Heart left ventricle (tissue), 13 donors: ENCODE data around the gene PDE6A.
"Not testable (repeated sequence)": the region's sequence is repeated elsewhere in the genome, so short reads cannot be mapped to it uniquely, and the experiment has no call there.

ENCODE experiments used
- POLR2A ChIP-seq, 2 donors: fragments of 450-650 bp; IDR thresholded peaks; one replicate each; pipeline ENCODE4 v1.6.1; 2017; ENCODE audit warnings: antibody characterized with exemption in 2 of 2, mild to moderate bottlenecking in 2 of 2, moderate library complexity in 2 of 2
- TF ChIP-seq, protein P1 (sequence below), 12 donors: fragments of 200-600 bp; sonication (generic) in 4 of 12; IDR thresholded peaks; one replicate each; pipeline versions ENCODE4 v1.5.0 to v1.8.0; 2018 to 2022; ENCODE audit warnings: antibody characterized with exemption in 12 of 12, mild to moderate bottlenecking in 5 of 12
- donor health status: ischemic (EF 13 %, LVEDD 7.1; RV severe dilation, severe dysfunction).
- donor health status: DM: no; HTN: yes; CAD: no.
- donor health status: DM: no; HTN: no; CAD: no.
- donor health status: ischemic (EF 25% LVEDD 6.9; RV normal size, moderate dysfunction).
- donor health status: ischemic (EF 25% LVEDD 5.7; RV mildly dilated, moderate dysfunction).
- donor health status: ischemic (EF 35%, LVEDD 5.7; RV mildly dilated, moderate dysfunction).
- donor health status: nonischemic (EF 11% LVEDD 7.7; RV severe dilation, severe dysfunction).
- donor health status: DM: yes; HTN: yes; CAD: no.
- donor health status: PGD.
- donor health status: ischemic (EF 29% LVEDD 5.4; RV normal size, mild dysfunction).
- donor health status: nonischemic (EF 23%, LVEDD 6.1; RV moderate dilation, normal function).

DNA sequence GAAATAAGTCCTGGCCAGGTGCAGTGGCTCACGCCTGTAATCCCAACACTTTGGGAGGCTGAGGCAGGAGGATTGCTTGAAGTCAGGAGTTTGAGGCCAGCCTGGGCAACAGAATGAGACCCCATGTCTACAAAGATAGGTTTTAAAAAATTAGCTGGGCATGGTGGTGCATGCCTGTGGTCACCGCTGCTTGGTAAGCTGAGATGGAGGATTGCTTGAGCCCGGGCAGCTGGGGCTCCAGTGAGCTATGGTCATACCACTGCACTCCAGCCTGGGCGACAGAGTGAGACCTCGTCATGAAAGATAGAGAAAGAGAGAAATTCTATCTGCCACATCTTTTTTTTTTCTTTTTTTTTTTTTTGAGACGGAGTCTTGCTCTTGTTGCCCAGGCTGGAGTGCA lies 86.1 kb downstream of the PDE6A start:
- TF ChIP-seq, protein P1, sequence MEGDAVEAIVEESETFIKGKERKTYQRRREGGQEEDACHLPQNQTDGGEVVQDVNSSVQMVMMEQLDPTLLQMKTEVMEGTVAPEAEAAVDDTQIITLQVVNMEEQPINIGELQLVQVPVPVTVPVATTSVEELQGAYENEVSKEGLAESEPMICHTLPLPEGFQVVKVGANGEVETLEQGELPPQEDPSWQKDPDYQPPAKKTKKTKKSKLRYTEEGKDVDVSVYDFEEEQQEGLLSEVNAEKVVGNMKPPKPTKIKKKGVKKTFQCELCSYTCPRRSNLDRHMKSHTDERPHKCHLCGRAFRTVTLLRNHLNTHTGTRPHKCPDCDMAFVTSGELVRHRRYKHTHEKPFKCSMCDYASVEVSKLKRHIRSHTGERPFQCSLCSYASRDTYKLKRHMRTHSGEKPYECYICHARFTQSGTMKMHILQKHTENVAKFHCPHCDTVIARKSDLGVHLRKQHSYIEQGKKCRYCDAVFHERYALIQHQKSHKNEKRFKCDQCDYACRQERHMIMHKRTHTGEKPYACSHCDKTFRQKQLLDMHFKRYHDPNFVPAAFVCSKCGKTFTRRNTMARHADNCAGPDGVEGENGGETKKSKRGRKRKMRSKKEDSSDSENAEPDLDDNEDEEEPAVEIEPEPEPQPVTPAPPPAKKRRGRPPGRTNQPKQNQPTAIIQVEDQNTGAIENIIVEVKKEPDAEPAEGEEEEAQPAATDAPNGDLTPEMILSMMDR (IDR thresholded peaks at IDR 0.05) = not testable (repeated sequence)
- not testable (repeated sequence) for TF ChIP-seq POLR2A (IDR thresholded peaks at IDR 0.05)
